Measurements from ENCODE around the gene TPO.

TPO gene

GRCh38 chr2:1588051-1588977 is 175.1 kb downstream of the TPO start:
- TF ChIP-seq CTCF (IDR thresholded peaks at IDR 0.05) = no peak
- Mint-ChIP-seq H3K36me3 (ENCODE audit: low read depth) (no peaks in the 10 kb centered on the region), H3K4me1 (peaks cover 27% of the 10 kb centered on the region), H3K9me3 (peaks cover 4% of the 10 kb centered on the region), H3K27ac (no peak overlapping the region), H3K4me3 (no peak overlapping the region), H3K27me3 (ENCODE audit: low read depth, poor library complexity) (peaks cover 4% of the 10 kb centered on the region)
- no peak for DNase-seq

- peak; percentile 13 for TF ChIP-seq CTCF (IDR thresholded peaks at IDR 0.05)
- Mint-ChIP-seq H3K36me3 (ENCODE audit: low read depth) (no peaks in the 10 kb centered on the region), H3K27ac (no peak overlapping the region), H3K4me3 (no peak overlapping the region), H3K4me1 (peaks cover 26% of the 10 kb centered on the region), H3K27me3 (ENCODE audit: low read depth, poor library complexity) (peaks cover 4% of the 10 kb centered on the region), H3K9me3 (peaks cover 4% of the 10 kb centered on the region)
- no peak for DNase-seq
Observed at GRCh38 chr2:1588978-1589621, 175.8 kb downstream of the TPO start.

GRCh38 chr2:1590596-1591460 is 177.6 kb downstream of the TPO start:
- H3K36me3 Mint-ChIP-seq (ENCODE audit: low read depth) = no peaks in the 10 kb centered on the region
- peaks cover 4% of the 10 kb centered on the region for H3K27me3 Mint-ChIP-seq (ENCODE audit: low read depth, poor library complexity)
- DNase-seq = no peak
- H3K4me3 Mint-ChIP-seq = no peak overlapping the region
- H3K27ac Mint-ChIP-seq = no peak overlapping the region
- H3K4me1 Mint-ChIP-seq = peaks cover 28% of the 10 kb centered on the region
- H3K9me3 Mint-ChIP-seq = no peaks in the 10 kb centered on the region
- no peak for TF ChIP-seq CTCF (IDR thresholded peaks at IDR 0.05)

DNA sequence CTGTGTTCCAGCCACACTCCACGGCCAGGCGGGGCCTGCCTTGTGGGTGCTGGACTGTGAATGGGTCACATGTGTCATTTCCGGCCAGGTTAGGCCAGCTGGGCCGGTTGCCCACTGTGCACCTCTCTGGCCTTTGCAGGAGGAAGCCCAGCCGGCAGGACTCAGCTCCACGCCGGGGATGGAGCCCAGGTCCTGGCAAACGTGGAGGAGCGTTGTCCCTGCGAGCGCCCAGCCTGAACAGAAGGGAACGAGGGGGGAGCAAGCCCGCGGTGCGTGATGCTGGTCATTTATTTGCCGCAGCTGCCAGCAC is 178.2 kb downstream of the TPO start:
- H3K4me1 Mint-ChIP-seq = peaks cover 28% of the 10 kb centered on the region
- no peak for DNase-seq
- H3K27me3 Mint-ChIP-seq (ENCODE audit: low read depth, poor library complexity) = peaks cover 4% of the 10 kb centered on the region
- no peak for TF ChIP-seq CTCF (IDR thresholded peaks at IDR 0.05)
- no peaks in the 10 kb centered on the region for H3K9me3 Mint-ChIP-seq
- H3K27ac Mint-ChIP-seq = no peak overlapping the region
- no peak overlapping the region for H3K4me3 Mint-ChIP-seq
- H3K36me3 Mint-ChIP-seq (ENCODE audit: low read depth) = no peaks in the 10 kb centered on the region

Measured in nephron progenitor cell (in vitro differentiated cells).